ENCODE measurements around the gene RCBTB2.
A peak's percentile ranks its signal among the peaks of the same experiment; 100 is the strongest.
"Not testable (repeated sequence)": the region's sequence is repeated elsewhere in the genome, so short reads cannot be mapped to it uniquely, and the experiment has no call there.

The RCBTB2 gene

DNA sequence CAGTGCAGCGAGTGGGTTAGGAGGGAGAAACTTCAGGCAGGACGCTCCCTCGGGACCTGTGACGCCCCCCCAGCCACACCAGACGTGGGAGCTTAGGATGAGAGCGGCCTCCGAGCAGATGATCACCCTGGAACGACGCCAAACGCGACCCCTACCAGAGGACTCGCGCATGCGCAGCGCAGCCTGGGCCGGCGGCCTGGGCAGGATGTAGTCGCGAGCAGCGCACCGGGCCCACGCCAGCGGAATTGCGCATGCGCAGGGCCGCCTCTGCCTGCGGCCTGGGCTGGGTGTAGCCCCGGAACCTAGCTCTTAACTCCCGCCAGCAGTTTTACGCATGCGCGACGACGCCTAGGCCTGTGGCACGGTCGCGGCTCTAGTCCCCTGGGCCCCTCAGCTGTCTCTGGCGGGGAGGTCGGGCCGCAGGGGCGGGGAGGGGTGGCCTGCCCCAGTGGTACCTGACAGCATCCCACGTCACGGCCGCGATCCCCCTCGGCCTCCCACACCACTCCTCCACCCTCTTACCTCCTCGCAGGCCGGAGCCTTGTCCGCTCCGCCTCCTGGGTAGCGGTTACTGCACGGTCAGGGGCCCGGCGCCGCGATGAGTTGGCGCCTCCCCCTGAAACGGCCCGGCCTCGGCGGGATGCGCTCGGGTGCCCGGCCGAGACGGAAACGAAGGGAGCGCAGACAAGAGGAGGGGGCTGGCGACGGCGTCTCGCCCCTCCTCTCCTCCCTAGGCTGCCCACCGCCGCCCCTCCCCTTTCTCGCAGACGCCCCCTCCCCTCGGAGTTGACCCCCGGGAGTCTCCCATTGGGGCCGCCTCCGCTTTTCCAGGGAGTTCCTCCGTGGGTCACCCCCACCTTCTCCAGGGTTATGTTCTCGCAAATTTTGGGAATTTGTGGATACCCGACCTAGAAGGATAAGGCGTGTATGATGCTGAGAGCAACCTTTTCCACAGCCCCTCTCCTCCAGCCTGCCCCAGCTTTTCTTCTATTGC, at the start of gene RCBTB2:
Gene RCBTB2, minus strand, starts transcription at position 575 of the 994 bp plus-strand sequence. CDS start 11,141 bp downstream, outside the sequence.
- peak; percentile 98 for DNase-seq (ENCODE audit: low read depth in 2 of 2)

- no peak for DNase-seq (ENCODE audit: low read depth in 2 of 2)
Observed at GRCh38 chr13:48582084-48582483, 49.2 kb upstream of the RCBTB2 start.

GRCh38 chr13:48580896-48581295, 48.0 kb upstream of the RCBTB2 start:
- no peak for DNase-seq (ENCODE audit: low read depth in 2 of 2)

DNA sequence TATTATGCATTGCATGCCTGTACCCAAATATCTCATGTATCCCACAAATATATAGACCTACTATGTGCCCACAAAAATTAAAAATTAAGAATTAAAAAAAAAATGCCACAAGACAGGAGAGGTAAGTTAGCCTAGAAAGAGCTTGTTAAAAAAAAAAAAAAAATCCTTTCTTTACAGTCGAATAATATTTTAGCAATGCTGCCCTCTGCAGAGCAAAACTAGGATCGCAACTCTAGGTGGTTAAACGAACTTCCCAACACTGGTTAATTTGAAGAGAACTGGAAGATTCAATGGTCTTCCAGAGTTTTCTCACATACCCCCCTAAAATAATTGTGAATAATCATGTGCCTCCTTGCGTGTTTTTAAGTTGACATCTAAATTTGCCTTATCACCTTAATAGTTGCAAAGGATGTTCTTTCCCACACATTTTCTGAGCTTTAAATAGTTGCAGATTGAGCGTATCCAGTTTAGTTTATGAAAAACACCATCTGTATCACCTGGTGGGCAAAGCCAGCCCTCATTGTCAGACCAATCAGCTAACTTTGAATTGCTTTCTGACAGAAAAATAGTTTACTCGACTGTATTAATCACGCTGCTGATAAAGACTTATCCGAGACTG, 47.4 kb upstream of the RCBTB2 start:
- peak; percentile 50 to 60 for DNase-seq (ENCODE audit: low read depth in 2 of 2)

- DNase-seq (ENCODE audit: low read depth in 2 of 2) = not testable (repeated sequence)
Observed at GRCh38 chr13:48579919-48580180, 47.0 kb upstream of the RCBTB2 start.

DNA sequence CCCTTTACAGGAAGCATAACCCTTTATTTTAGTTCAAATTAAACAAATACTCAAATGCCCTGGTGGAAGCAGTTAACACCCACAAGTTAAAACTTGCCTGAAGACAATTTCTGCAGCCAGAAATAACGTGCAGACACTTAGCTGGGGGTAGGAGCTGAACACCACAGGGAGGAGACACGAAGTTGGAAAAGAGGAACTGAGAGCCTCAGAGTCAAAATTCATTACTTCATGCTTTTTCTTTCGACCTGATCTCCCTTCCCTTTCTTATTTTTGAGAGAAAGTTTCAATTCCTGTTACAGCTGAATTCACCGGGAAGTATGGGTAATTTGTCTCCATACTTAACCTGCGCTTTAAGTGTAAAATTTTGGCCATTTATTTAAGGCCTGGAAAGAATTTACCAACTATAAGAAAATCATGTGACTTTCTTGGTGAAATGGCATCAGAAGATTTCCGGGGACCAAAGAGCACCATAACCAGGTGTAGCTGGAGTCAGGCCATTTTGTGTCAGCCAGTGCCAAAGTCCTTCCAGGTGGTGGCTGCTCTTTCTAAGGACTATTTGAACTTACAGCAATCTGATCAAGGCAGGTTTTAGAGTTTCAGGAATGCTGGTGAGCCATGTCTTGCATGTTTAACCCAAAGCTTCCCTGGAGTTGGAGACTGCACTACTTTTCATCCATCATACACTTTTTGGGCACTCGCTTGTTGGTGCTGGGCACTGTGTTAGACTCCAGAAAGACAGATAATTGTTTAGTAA, 46.5 kb upstream of the RCBTB2 start:
- no peak for DNase-seq (ENCODE audit: low read depth in 2 of 2)

GRCh38 chr13:48578516-48579164, 45.8 kb upstream of the RCBTB2 start:
- DNase-seq (ENCODE audit: low read depth in 2 of 2) = no peak

- no peak for DNase-seq (ENCODE audit: low read depth in 2 of 2)
Observed at GRCh38 chr13:48576448-48577010, 43.6 kb upstream of the RCBTB2 start.

DNA sequence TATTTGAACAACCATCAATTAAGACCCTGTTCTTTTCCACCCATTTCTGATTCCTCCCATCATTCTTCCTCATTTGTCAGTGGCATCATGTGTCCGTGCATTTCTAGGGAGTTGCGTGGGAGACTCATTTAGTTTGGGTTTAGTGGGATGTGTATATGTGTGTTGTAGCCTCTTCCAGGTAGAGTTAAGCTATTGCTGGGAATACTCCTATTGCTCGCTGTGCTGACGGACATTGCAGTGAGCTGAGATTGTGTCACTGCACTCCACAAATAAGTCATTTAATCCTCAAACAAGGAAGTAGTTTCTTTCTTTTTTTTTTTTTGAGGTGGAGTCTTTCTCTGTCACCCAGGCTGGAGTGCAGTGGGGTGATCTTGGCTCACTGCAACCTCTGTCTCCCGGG, 42.2 kb upstream of the RCBTB2 start:
- no peak for DNase-seq (ENCODE audit: low read depth in 2 of 2)

DNA sequence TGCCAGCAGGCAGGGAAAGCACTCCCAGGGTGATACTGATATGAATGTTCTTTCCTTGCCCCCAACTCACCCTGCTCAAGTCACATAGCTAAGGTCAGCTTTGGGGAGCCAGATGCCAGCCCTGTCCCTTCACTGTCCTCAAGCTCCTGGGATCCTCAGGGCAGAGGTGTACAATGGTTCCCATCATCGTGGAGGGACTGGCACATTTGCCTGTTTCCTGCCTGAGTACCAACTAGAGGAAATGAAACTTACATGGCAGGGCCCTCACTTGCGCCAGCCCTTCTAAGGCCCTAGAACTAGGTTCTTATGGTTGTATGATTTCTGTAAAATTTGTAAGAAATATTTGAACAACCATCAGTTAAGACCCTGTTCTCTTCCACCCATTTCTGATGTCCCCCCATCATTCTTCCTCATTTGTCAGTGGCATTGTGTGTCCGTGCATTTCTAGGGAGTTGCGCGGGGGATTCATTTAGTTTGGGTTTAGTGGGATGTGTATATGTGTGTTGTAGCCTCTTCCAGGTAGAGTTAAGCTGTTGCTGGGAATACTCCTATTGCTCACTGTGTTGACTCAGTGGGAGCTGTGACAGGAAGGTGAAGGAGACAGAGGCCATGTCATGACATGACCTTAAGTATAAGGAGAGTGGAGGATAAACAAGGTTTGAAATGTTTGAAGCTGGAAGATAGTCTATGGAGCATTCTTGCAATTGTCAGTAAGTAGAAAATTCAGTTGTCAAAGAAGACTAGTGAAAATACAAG, 41.3 kb upstream of the RCBTB2 start:
- DNase-seq (ENCODE audit: low read depth in 2 of 2) = no peak

- no peak for DNase-seq (ENCODE audit: low read depth in 2 of 2)
Observed at GRCh38 chr13:48573213-48574007, 40.5 kb upstream of the RCBTB2 start.

- DNase-seq (ENCODE audit: low read depth in 2 of 2) = no peak
Observed at GRCh38 chr13:48571126-48571913, 38.4 kb upstream of the RCBTB2 start.

DNA sequence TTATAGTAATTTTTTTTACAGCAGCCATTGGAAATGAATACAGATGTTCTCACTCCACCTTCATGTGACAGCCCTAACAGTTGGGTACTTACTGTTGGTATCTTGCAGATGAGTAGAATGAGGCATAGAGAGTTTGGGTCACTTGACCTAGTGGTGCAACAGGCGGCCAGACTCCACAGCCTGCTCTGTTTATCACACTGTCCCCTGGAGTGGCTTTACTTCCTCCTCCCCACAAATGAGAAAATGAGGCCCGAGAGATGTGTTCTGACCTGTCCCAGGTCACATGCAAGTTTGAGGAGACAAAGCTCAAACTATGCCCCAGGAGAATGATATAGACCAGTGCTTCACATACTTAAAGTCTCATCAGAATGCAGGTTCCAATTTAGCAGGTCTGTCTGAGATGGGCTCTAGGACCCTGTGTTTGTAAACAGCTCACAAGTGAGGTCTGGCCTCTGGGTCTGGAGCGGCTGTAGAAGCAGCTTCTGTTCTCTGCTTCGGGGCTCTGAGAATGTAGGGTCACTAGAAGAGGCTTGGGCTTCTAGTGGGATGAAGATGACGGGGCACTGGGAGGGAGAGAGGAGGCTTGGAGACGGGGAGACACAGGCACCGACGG, 37.4 kb upstream of the RCBTB2 start:
- no peak for DNase-seq (ENCODE audit: low read depth in 2 of 2)

GRCh38 chr13:48569104-48569666, 36.3 kb upstream of the RCBTB2 start:
- DNase-seq (ENCODE audit: low read depth in 2 of 2) = no peak

DNA sequence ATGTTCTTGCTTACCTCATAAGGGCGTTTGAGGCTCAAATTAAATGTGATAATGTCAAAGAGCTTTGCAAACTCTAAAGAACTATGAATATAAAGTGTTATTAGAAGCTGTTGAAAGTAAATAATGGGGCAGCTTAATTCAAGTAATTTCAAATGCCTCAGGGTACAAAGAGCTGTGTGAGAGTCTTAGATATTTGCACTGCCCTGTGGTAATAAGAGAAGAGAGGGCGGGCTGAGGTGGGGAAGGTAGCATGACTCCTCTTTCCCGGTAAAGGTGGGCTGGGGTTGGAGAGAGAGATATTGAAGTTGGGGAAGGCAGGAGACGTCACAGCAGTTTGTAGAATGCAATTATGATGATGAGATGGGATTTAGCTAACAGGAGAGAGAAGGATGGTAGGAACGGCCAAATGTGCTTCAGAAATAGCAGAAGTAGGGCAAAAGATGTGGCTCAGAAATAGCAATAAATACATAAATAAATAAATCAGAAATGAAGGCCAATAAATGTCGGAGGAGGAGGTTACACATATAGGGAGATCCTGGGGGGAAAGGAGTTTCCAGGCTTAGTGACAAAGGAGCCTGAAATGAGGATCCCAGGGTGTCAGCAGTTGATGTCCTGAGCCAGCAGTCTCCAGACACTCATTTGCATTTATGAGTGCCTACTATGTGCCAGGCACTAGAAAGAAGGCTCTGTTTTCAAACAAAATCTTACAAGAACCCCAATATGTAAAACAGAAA, 35.7 kb upstream of the RCBTB2 start:
- no peak for DNase-seq (ENCODE audit: low read depth in 2 of 2)

GRCh38 chr13:48567515-48568369, 34.9 kb upstream of the RCBTB2 start:
- no peak for DNase-seq (ENCODE audit: low read depth in 2 of 2)

DNA sequence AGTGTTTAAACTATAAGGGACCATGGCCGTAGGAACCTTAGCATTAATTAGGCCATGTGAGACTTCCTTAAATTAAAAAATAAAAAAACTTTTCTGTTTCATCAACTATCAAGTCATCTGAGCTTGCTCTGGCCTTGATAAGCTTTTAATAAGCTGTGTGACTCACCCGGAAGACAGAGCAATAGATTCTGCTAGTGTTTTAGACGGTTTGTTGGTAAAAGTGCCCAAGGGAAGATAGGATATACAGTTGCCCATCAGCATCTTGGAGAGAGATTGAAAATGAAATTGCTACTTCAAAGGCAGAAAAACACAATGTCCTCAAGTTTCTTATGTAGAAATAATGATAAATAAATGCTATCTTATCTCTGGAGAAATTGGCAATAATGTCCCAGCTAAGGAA, 31.2 kb upstream of the RCBTB2 start:
- DNase-seq (ENCODE audit: low read depth in 2 of 2) = no peak

All from activated CD8-positive, alpha-beta memory T cell treated with anti-CD3 and anti-CD28 coated beads for 4 hours (primary cell).